ENCODE measurements around the gene ZNF132. TPM values are rescaled to one million over a fixed set of nuclear protein-coding genes. Genes with fewer than 3 reads are reported as not detected.

Gene ZNF132
- total RNA-seq, 4 donors from 2014 or later: 3.6 to 6.6 (median 5.2) TPM

GRCh38 chr19:58460039-58460438 is 20.1 kb upstream of the ZNF132 start:
- TF ChIP-seq CTCF (IDR thresholded peaks at IDR 0.05; ENCODE audit: low read depth): no peak

- no peak for TF ChIP-seq CTCF (IDR thresholded peaks at IDR 0.05; ENCODE audit: low read depth)
Measured at GRCh38 chr19:58456111-58456510, 16.2 kb upstream of the ZNF132 start.

GRCh38 chr19:58455306-58455705 is 15.4 kb upstream of the ZNF132 start:
- TF ChIP-seq CTCF (IDR thresholded peaks at IDR 0.05; ENCODE audit: low read depth): no peak

- no peak for TF ChIP-seq CTCF (IDR thresholded peaks at IDR 0.05; ENCODE audit: low read depth)
Measured at GRCh38 chr19:58453743-58454142, 13.8 kb upstream of the ZNF132 start.

- no peak for TF ChIP-seq CTCF (IDR thresholded peaks at IDR 0.05; ENCODE audit: low read depth)
Measured at GRCh38 chr19:58451358-58452101, 11.6 kb upstream of the ZNF132 start, which contains the start of gene ZNF324B. ZNF324B (plus strand) TSS chr19:58451622; CDS start chr19:58453702, 2,080 bp downstream.

- TF ChIP-seq CTCF (IDR thresholded peaks at IDR 0.05; ENCODE audit: low read depth): no peak
Measured at GRCh38 chr19:58450856-58451357, 11.0 kb upstream of the ZNF132 start.

GRCh38 chr19:58440556-58440955 is 603 bp upstream of the ZNF132 start:
- TF ChIP-seq CTCF (IDR thresholded peaks at IDR 0.05; ENCODE audit: low read depth): no peak
